HepG2 (cell line): ENCODE data around the gene BCL2L1. TPM values are rescaled to one million over a fixed set of nuclear protein-coding genes. Genes with fewer than 3 reads are reported as not detected.

Experiments
- FOXA1 ChIP-seq, 2 experiments: fragments of 450-650 bp in 1 of 2; sonication (generic) in 1 of 2; formaldehyde crosslinking in 1 of 2; IDR thresholded peaks; 2 replicates each; pipeline versions ENCODE4 v1.4.0 to v1.6.1; 2016 to 2020; ENCODE audit warnings: missing genetic modification reagents in 1 of 2
- HMG20B ChIP-seq: conservative IDR thresholded peaks from 2 replicates; pipeline ENCODE4 v1.6.1; 2016; ENCODE audit warnings: missing genetic modification reagents, missing compliant biosample characterization
- HOXA9 ChIP-seq: sonication (generic); formaldehyde crosslinking; IDR thresholded peaks from 2 replicates; pipeline ENCODE4 v1.8.1; 2022; ENCODE audit warnings: missing genetic modification reagents, mild to moderate bottlenecking, moderate library complexity, borderline replicate concordance
- KDM6A ChIP-seq: IDR thresholded peaks from 2 replicates; pipeline ENCODE4 v1.6.1; 2016; ENCODE audit warnings: low read depth
- NCOA1 ChIP-seq: sonication (generic); formaldehyde crosslinking; IDR thresholded peaks from 2 replicates; pipeline ENCODE4 v1.9.0; 2021; ENCODE audit warnings: missing genetic modification reagents
- NFIB ChIP-seq: sonication (generic); formaldehyde crosslinking; IDR thresholded peaks from 2 replicates; pipeline ENCODE4 v1.9.0; 2021; ENCODE audit warnings: missing genetic modification reagents, mild to moderate bottlenecking, borderline replicate concordance
- RBM39 ChIP-seq: fragments of 200-400 bp; formaldehyde crosslinking; IDR thresholded peaks from one replicate; pipeline ENCODE4 v1.6.1; 2018; ENCODE audit warnings: antibody characterized with exemption, mild to moderate bottlenecking, low read depth, low read length; ENCODE audit not compliant: poor library complexity, severe bottlenecking
- SIX1 ChIP-seq: sonication (generic); formaldehyde crosslinking; IDR thresholded peaks from 2 replicates; pipeline ENCODE4 v1.4.0; 2020; ENCODE audit warnings: missing genetic modification reagents, borderline replicate concordance
- SP4 ChIP-seq: sonication (generic); formaldehyde crosslinking; IDR thresholded peaks from 2 replicates; pipeline ENCODE4 v1.8.1; 2023; ENCODE audit warnings: mild to moderate bottlenecking, missing genetic modification reagents
- ZNF331 ChIP-seq: sonication (generic); formaldehyde crosslinking; IDR thresholded peaks from 2 replicates; pipeline ENCODE4 v1.4.0; 2020; ENCODE audit warnings: missing genetic modification reagents
- ZNF337 ChIP-seq: sonication (generic); formaldehyde crosslinking; IDR thresholded peaks from 2 replicates; pipeline ENCODE4 v1.5.1; 2020; ENCODE audit warnings: missing genetic modification reagents, low read depth, mild to moderate bottlenecking, borderline replicate concordance
- ZNF362 ChIP-seq: sonication (generic); formaldehyde crosslinking; IDR thresholded peaks from 2 replicates; pipeline ENCODE4 v1.4.0; 2020; ENCODE audit warnings: missing genetic modification reagents, mild to moderate bottlenecking, borderline replicate concordance
- ZNF414 ChIP-seq: sonication (generic); formaldehyde crosslinking; IDR thresholded peaks from 2 replicates; pipeline ENCODE4 v1.5.0; 2020; ENCODE audit warnings: missing genetic modification reagents
- ZNF44 ChIP-seq: sonication (generic); formaldehyde crosslinking; IDR thresholded peaks from 2 replicates; pipeline ENCODE4 v1.5.1; 2020; ENCODE audit warnings: mild to moderate bottlenecking, missing genetic modification reagents
- ZNF841 ChIP-seq: sonication (generic); formaldehyde crosslinking; IDR thresholded peaks from 2 replicates; pipeline ENCODE4 v1.8.1; 2023; ENCODE audit warnings: missing genetic modification reagents, borderline replicate concordance
- polyA plus RNA-seq, 8 experiments: library from polyadenylated mRNA; depleted of rRNA in 3 of 8; stranded (reverse) in 7 of 8; unstranded in 1 of 8; fragments of >200 nt; fragmentation: Illumina TruSeq in 4 of 8; extraction: Trizol in 4 of 8; gene quantifications; 2 replicates each; pipeline versions ENCODE4 v1.2.1 to v1.2.3, GENCODE V29; 2011 to 2016; ENCODE audit warnings: low read depth in 4 of 8, missing spikeins in 1 of 8, mixed read lengths in 1 of 8; ENCODE audit not compliant: insufficient read depth in 1 of 8
- total RNA-seq, 5 experiments: library from RNA; depleted of rRNA; stranded (reverse); fragments of >200 nt; fragmentation: Illumina TruSeq; extraction: Trizol; gene quantifications; 2 replicates each; pipeline ENCODE4 v1.2.3, GENCODE V29; 2016; ENCODE audit warnings: low read depth in 1 of 5
- TF ChIP-seq, protein P1 (sequence below): sonication (generic); formaldehyde crosslinking; IDR thresholded peaks from one replicate; pipeline ENCODE4 v1.5.1; 2020; ENCODE audit warnings: mild to moderate bottlenecking, missing genetic modification reagents; ENCODE audit errors: not compliant biosample characterization
- TF ChIP-seq, protein P2 (sequence below): sonication (generic); formaldehyde crosslinking; IDR thresholded peaks from 2 replicates; pipeline ENCODE4 v1.4.0; 2020; ENCODE audit warnings: missing genetic modification reagents
- TF ChIP-seq, protein P3 (sequence below): sonication (generic); formaldehyde crosslinking; IDR thresholded peaks from 2 replicates; pipeline ENCODE4 v1.4.0; 2020; ENCODE audit warnings: mild to moderate bottlenecking, missing genetic modification reagents

The BCL2L1 gene
- total and polyA plus RNA-seq, 2 of the 13 experiments (the other 11 are each of a cell fraction or from before 2014, with no cell fraction given), result 164 to 258 TPM

DNA sequence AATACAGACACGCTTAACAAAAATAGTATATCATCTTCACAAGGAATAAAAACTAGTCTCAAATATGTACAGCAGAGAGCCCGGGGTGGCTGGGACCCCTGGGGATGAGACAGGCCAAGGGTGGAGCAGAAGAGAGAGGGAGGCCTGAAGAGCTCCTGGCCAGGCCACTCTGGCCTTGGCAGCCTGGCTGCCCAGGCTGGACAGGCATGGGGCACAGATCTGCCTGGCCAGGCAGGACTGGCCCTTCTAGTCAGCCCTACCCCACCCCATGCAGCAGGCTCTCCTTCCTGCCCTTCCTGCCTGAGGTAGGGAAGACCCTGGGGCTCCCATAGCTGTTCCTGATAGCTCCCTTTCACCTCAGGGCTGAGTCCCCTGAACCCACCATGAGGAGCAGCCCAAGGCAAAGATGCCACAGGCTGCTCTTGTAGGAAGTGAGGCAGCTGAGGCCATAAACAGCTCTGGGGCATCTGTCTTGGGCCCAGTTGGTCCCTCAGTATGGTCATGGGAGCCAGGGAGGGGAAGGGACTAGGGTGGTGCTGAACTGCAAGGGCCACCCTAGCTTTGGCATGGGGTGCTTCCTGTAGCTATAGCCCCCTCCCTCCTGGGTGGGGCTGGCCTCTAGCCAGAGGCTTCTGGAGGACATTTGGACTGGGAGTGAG is 57.8 kb downstream of the BCL2L1 start (continued):
- TF ChIP-seq, protein P1, sequence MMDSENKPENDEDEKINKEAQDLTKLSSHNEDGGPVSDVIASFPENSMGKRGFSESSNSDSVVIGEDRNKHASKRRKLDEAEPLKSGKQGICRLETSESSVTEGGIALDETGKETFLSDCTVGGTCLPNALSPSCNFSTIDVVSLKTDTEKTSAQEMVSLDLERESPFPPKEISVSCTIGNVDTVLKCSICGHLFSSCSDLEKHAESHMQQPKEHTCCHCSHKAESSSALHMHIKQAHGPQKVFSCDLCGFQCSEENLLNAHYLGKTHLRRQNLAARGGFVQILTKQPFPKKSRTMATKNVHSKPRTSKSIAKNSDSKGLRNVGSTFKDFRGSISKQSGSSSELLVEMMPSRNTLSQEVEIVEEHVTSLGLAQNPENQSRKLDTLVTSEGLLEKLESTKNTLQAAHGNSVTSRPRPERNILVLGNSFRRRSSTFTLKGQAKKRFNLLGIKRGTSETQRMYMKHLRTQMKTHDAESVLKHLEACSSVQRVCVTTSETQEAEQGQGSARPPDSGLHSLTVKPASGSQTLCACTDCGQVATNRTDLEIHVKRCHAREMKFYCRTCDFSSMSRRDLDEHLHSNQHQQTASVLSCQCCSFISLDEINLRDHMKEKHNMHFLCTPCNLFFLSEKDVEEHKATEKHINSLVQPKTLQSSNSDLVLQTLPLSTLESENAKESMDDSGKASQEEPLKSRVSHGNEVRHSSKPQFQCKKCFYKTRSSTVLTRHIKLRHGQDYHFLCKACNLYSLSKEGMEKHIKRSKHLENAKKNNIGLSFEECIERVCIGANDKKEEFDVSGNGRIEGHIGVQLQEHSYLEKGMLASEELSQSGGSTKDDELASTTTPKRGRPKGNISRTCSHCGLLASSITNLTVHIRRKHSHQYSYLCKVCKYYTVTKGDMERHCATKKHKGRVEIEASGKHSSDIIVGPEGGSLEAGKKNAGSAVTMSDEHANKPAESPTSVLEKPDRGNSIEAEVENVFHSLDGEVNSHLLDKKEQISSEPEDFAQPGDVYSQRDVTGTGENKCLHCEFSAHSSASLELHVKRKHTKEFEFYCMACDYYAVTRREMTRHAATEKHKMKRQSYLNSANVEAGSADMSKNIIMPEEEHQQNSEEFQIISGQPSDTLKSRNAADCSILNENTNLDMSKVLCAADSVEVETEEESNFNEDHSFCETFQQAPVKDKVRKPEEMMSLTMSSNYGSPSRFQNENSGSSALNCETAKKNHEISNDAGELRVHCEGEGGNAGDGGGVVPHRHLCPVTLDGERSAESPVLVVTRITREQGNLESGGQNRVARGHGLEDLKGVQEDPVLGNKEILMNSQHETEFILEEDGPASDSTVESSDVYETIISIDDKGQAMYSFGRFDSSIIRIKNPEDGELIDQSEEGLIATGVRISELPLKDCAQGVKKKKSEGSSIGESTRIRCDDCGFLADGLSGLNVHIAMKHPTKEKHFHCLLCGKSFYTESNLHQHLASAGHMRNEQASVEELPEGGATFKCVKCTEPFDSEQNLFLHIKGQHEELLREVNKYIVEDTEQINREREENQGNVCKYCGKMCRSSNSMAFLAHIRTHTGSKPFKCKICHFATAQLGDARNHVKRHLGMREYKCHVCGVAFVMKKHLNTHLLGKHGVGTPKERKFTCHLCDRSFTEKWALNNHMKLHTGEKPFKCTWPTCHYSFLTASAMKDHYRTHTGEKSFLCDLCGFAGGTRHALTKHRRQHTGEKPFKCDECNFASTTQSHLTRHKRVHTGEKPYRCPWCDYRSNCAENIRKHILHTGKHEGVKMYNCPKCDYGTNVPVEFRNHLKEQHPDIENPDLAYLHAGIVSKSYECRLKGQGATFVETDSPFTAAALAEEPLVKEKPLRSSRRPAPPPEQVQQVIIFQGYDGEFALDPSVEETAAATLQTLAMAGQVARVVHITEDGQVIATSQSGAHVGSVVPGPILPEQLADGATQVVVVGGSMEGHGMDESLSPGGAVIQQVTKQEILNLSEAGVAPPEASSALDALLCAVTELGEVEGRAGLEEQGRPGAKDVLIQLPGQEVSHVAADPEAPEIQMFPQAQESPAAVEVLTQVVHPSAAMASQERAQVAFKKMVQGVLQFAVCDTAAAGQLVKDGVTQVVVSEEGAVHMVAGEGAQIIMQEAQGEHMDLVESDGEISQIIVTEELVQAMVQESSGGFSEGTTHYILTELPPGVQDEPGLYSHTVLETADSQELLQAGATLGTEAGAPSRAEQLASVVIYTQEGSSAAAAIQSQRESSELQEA, result no peak
- TF ChIP-seq ZNF331 (CRISPR knock-in tag) (no peak), NFIB (no peak), RBM39 (peak; percentile 80), SP4 (CRISPR knock-in tag) (peak; percentile 41; the same call in 1 of the 2 replicates), ZNF337 (no peak), SIX1 (CRISPR knock-in tag) (no peak), ZNF414 (CRISPR knock-in tag) (no peak), NCOA1 (CRISPR knock-in tag) (no peak), ZNF44 (CRISPR knock-in tag) (no peak), HMG20B (CRISPR knock-in tag) (no peak), ZNF362 (CRISPR knock-in tag) (0 out of 2 replicates have a peak, but pooled peaks have one; percentile 0), KDM6A (CRISPR knock-in tag) (no peak), FOXA1 (IDR thresholded peaks at IDR 0.05) (no peak), FOXA1 (CRISPR knock-in tag; IDR thresholded peaks at IDR 0.05) (no peak), ZNF841 (CRISPR knock-in tag) (no peak), HOXA9 (CRISPR knock-in tag) (no peak)
- TF ChIP-seq, protein P2, sequence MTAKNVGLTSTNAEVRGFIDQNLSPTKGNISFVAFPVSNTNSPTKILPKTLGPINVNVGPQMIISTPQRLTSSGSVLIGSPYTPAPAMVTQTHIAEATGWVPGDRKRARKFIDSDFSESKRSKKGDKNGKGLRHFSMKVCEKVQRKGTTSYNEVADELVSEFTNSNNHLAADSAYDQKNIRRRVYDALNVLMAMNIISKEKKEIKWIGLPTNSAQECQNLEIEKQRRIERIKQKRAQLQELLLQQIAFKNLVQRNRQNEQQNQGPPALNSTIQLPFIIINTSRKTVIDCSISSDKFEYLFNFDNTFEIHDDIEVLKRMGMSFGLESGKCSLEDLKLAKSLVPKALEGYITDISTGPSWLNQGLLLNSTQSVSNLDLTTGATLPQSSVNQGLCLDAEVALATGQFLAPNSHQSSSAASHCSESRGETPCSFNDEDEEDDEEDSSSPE (CRISPR knock-in tag), result no peak
- TF ChIP-seq, protein P3, sequence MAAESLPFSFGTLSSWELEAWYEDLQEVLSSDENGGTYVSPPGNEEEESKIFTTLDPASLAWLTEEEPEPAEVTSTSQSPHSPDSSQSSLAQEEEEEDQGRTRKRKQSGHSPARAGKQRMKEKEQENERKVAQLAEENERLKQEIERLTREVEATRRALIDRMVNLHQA (CRISPR knock-in tag), result no peak
